ENCODE measurements around the gene DTX4. TPM values are rescaled to one million over a fixed set of nuclear protein-coding genes. Genes with fewer than 3 reads are reported as not detected.
A peak's percentile ranks its signal among the peaks of the same experiment; 100 is the strongest.

Gene DTX4
- total RNA-seq, 2 experiments from 2014 or later = 0.30 to 0.48 TPM

- CTCF ChIA-PET = interaction anchor here (0.6 to 7.1 kb wide), 13 partner anchors 9 to 491 kb away, joined by 3 to 105 read pairs (median 5); partner anchors contain the start of gene DTX4
- Mint-ChIP-seq H3K27ac (no peak overlapping the region), H3K27me3 (peaks cover 1% of the 10 kb centered on the region), H3K36me3 (ENCODE audit: low read depth) (no peaks in the 10 kb centered on the region), H3K4me1 (no peaks in the 10 kb centered on the region), H3K9me3 (no peaks in the 10 kb centered on the region), H3K4me3 (no peak overlapping the region)
- no peak for DNase-seq
- POLR2A ChIA-PET = no interaction called here
Measured at GRCh38 chr11:59185386-59185945, 13.5 kb downstream of the DTX4 start.

DNA sequence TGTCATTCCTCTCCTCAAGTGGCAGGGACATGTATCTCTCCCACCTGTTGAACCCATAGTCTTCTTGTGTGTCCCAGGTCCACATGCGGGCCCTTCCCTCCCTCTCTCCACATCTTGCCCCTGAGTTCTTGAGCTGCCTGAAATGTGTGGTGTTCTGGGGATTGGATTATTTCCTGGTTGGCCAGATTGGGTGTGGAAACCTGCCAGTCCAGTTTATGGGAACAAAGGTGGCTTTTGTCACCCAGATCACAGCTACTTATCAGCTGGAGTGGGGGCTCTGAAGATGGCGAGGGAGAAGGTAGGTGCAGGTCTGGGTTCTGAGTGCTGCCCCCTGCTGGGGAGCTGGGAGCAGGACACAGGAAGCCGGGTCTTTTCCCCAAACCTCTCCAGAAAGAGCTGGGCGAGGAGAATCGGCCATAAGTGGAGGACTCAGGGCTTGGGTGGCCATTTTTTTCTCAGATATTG, 14.2 kb downstream of the DTX4 start:
- peak; percentile 55 for DNase-seq
- no peaks in the 10 kb centered on the region for H3K36me3 Mint-ChIP-seq (ENCODE audit: low read depth)
- no peaks in the 10 kb centered on the region for H3K4me1 Mint-ChIP-seq
- no peak overlapping the region for H3K27ac Mint-ChIP-seq
- no peak overlapping the region for H3K4me3 Mint-ChIP-seq
- POLR2A ChIA-PET = no interaction called here
- CTCF ChIA-PET = interaction anchor here (0.7 to 7.1 kb wide), 17 partner anchors 10 to 250 kb away, joined by 3 to 105 read pairs (median 5); partner anchors contain the start of genes DTX4, FAM111A and OR5A1
- H3K9me3 Mint-ChIP-seq = no peaks in the 10 kb centered on the region
- peaks cover 1% of the 10 kb centered on the region for H3K27me3 Mint-ChIP-seq

- no peak overlapping the region for H3K4me3 Mint-ChIP-seq
- ChIA-PET POLR2A (no interaction called here), CTCF (interaction anchor here (0.8 to 7.1 kb wide), 6 partner anchors 9 to 249 kb away, joined by 3 to 105 read pairs (median 14); partner anchors contain the start of genes DTX4 and OR5A1)
- no peaks in the 10 kb centered on the region for H3K36me3 Mint-ChIP-seq (ENCODE audit: low read depth)
- H3K27ac Mint-ChIP-seq = no peak overlapping the region
- peaks cover 1% of the 10 kb centered on the region for H3K27me3 Mint-ChIP-seq
- no peaks in the 10 kb centered on the region for H3K9me3 Mint-ChIP-seq
- H3K4me1 Mint-ChIP-seq = no peaks in the 10 kb centered on the region
- no peak for DNase-seq
Measured at GRCh38 chr11:59187035-59187434, 15.1 kb downstream of the DTX4 start.

- Mint-ChIP-seq H3K27ac (no peak overlapping the region), H3K4me3 (no peak overlapping the region), H3K4me1 (no peaks in the 10 kb centered on the region), H3K9me3 (no peaks in the 10 kb centered on the region), H3K27me3 (peaks cover 1% of the 10 kb centered on the region), H3K36me3 (ENCODE audit: low read depth) (no peaks in the 10 kb centered on the region)
- DNase-seq = no peak
- POLR2A ChIA-PET = no interaction called here
- CTCF ChIA-PET = interaction anchor here (2.3 to 7.1 kb wide), 4 partner anchors 11 to 22 kb away, joined by 12 to 105 read pairs (median 22); partner anchors contain the start of gene DTX4
Measured at GRCh38 chr11:59187587-59187986, 15.7 kb downstream of the DTX4 start.

GRCh38 chr11:59188954-59189353, 17.0 kb downstream of the DTX4 start:
- no peaks in the 10 kb centered on the region for H3K9me3 Mint-ChIP-seq
- ChIA-PET CTCF (interaction anchor here (7.1 kb wide), 1 partner anchor 17 kb away, joined by 105 read pairs; the partner anchor contains the start of gene DTX4), POLR2A (no interaction called here)
- H3K4me1 Mint-ChIP-seq = no peaks in the 10 kb centered on the region
- H3K27ac Mint-ChIP-seq = no peak overlapping the region
- DNase-seq = no peak
- H3K27me3 Mint-ChIP-seq = peaks cover 1% of the 10 kb centered on the region
- H3K4me3 Mint-ChIP-seq = no peak overlapping the region
- no peaks in the 10 kb centered on the region for H3K36me3 Mint-ChIP-seq (ENCODE audit: low read depth)

DNA sequence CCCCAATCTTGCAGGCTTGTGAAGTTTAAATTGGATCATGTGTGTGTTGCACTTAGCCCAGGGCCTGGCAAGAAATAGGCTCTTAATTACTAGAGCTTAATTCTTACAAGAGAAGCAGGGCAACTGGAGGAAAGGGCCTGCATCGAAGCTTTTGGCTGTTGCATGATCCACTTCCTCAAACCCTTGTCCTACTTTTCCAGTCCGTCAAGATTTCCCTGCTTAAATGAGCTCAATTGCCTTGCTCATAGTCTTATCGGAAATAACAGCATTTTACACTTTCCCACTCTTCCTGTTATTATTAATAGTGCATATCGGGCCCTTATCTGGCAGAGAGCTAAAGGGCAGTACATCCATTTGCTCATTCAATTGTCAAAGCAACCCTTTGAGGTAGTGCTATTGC, 18.1 kb downstream of the DTX4 start:
- Mint-ChIP-seq H3K4me3 (no peak overlapping the region), H3K36me3 (ENCODE audit: low read depth) (no peaks in the 10 kb centered on the region), H3K27me3 (peaks cover 4% of the 10 kb centered on the region), H3K27ac (no peak overlapping the region), H3K4me1 (no peaks in the 10 kb centered on the region), H3K9me3 (no peaks in the 10 kb centered on the region)
- ChIA-PET POLR2A (interaction anchor here (0.6 kb wide), 1 partner anchor 31 kb away, joined by 3 read pairs; no protein-coding TSS in a partner anchor), CTCF (interaction anchor here (1.3 to 1.4 kb wide), 2 partner anchors 18 to 32 kb away, joined by 4 to 5 read pairs; partner anchors contain the start of gene DTX4)
- DNase-seq = no peak

DNA sequence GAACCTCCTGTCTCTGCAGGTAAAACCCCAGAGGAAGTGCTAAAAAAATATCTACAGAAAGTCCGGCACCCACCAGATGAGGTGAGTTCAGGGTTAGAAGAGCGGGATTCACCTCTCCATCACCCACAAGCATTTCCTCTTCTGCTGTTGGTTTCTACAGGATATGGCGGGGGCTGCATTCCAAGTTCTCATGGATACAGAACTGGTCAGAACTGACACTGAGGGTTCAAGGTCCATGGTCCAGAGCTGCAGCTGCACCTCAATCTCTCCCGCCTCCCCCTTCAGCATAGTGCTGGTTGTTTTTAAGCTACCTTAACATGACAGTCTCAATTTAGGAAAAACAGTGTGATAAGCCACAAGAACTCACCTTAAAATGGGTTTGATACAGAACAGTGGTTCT, 19.2 kb downstream of the DTX4 start:
- no peak for DNase-seq
- no peaks in the 10 kb centered on the region for H3K9me3 Mint-ChIP-seq
- no peaks in the 10 kb centered on the region for H3K36me3 Mint-ChIP-seq (ENCODE audit: low read depth)
- H3K27me3 Mint-ChIP-seq = peaks cover 3% of the 10 kb centered on the region
- no peak overlapping the region for H3K27ac Mint-ChIP-seq
- H3K4me1 Mint-ChIP-seq = no peaks in the 10 kb centered on the region
- H3K4me3 Mint-ChIP-seq = no peak overlapping the region
- ChIA-PET CTCF (interaction anchor here (0.5 kb wide), 1 partner anchor 27 kb away, joined by 3 read pairs; no protein-coding TSS in a partner anchor), POLR2A (no interaction called here)

- Mint-ChIP-seq H3K4me1 (no peaks in the 10 kb centered on the region), H3K27me3 (peaks cover 3% of the 10 kb centered on the region), H3K36me3 (ENCODE audit: low read depth) (no peaks in the 10 kb centered on the region), H3K4me3 (no peak overlapping the region), H3K9me3 (no peaks in the 10 kb centered on the region), H3K27ac (no peak overlapping the region)
- ChIA-PET POLR2A (no interaction called here), CTCF (interaction anchor here (1.3 kb wide), 1 partner anchor 20 kb away, joined by 5 read pairs; the partner anchor contains the start of gene DTX4)
- no peak for DNase-seq
Measured at GRCh38 chr11:59191890-59192289, 20.0 kb downstream of the DTX4 start.

- no peak for DNase-seq
- Mint-ChIP-seq H3K4me3 (no peak overlapping the region), H3K4me1 (no peaks in the 10 kb centered on the region), H3K9me3 (no peaks in the 10 kb centered on the region), H3K27ac (no peak overlapping the region), H3K27me3 (peaks cover 3% of the 10 kb centered on the region), H3K36me3 (ENCODE audit: low read depth) (no peaks in the 10 kb centered on the region)
- CTCF ChIA-PET = interaction anchor here (1.3 kb wide), 1 partner anchor 21 kb away, joined by 5 read pairs; the partner anchor contains the start of gene DTX4
- POLR2A ChIA-PET = no interaction called here
Measured at GRCh38 chr11:59192446-59193020, 20.6 kb downstream of the DTX4 start.

DNA sequence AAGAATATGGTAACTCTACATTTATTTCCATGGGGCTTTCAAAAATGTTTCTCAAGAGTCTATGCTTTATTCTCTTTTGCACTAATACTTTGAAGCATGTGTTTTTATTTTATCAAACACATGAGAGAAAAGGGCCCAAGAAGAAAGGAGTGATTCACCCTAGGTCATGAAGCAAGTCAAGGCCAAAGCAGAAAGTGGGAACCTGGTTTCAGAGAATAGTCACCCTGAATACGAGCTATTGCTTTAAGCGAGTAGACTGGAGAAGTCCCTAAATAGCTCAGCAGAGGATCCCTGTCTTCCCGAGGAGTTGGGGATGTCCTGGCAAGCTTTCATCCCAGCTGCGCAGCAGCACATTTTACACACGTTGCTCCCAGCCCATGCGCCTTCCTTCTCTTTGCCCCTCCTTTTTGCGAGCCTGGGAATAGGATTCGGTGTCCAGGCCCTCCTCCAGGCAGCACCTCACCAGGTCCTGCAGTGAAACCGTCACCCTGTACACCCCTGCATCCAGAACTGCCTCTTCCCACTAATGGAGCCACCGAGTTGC, 21.7 kb downstream of the DTX4 start:
- Mint-ChIP-seq H3K27ac (no peak overlapping the region), H3K4me1 (no peaks in the 10 kb centered on the region), H3K4me3 (no peak overlapping the region), H3K27me3 (peaks cover 3% of the 10 kb centered on the region), H3K36me3 (ENCODE audit: low read depth) (no peaks in the 10 kb centered on the region), H3K9me3 (no peaks in the 10 kb centered on the region)
- DNase-seq = no peak
- ChIA-PET CTCF (interaction anchor here (0.9 to 1.8 kb wide), 3 partner anchors 10 to 140 kb away, joined by 3 to 5 read pairs (median 3); partner anchors contain the start of gene DTX4), POLR2A (no interaction called here)

- no peak overlapping the region for H3K4me3 Mint-ChIP-seq
- no peaks in the 10 kb centered on the region for H3K9me3 Mint-ChIP-seq
- H3K27me3 Mint-ChIP-seq = peaks cover 3% of the 10 kb centered on the region
- ChIA-PET CTCF (interaction anchor here (1.6 kb wide), 1 partner anchor 9 kb away, joined by 5 read pairs; no protein-coding TSS in a partner anchor), POLR2A (no interaction called here)
- peaks cover 4% of the 10 kb centered on the region for H3K4me1 Mint-ChIP-seq
- DNase-seq = no peak
- no peak overlapping the region for H3K27ac Mint-ChIP-seq
- no peaks in the 10 kb centered on the region for H3K36me3 Mint-ChIP-seq (ENCODE audit: low read depth)
Measured at GRCh38 chr11:59195586-59195985, 23.7 kb downstream of the DTX4 start.

- Mint-ChIP-seq H3K27me3 (peaks cover 3% of the 10 kb centered on the region), H3K4me3 (no peak overlapping the region), H3K9me3 (no peaks in the 10 kb centered on the region), H3K36me3 (ENCODE audit: low read depth) (no peaks in the 10 kb centered on the region), H3K27ac (no peak overlapping the region), H3K4me1 (peaks cover 4% of the 10 kb centered on the region)
- no peak for DNase-seq
- ChIA-PET POLR2A (no interaction called here), CTCF (interaction anchor here (1.6 kb wide), 1 partner anchor 11 kb away, joined by 5 read pairs; no protein-coding TSS in a partner anchor)
Measured at GRCh38 chr11:59196777-59197176, 24.8 kb downstream of the DTX4 start.

GRCh38 chr11:59197991-59198390, 26.1 kb downstream of the DTX4 start:
- no peak for DNase-seq
- peaks cover 4% of the 10 kb centered on the region for H3K4me1 Mint-ChIP-seq
- ChIA-PET POLR2A (no interaction called here), CTCF (interaction anchor here (1.2 to 1.6 kb wide), 2 partner anchors 9 to 12 kb away, joined by 4 to 5 read pairs; no protein-coding TSS in a partner anchor)
- peaks cover 3% of the 10 kb centered on the region for H3K27me3 Mint-ChIP-seq
- no peak overlapping the region for H3K4me3 Mint-ChIP-seq
- no peaks in the 10 kb centered on the region for H3K36me3 Mint-ChIP-seq (ENCODE audit: low read depth)
- no peaks in the 10 kb centered on the region for H3K9me3 Mint-ChIP-seq
- no peak overlapping the region for H3K27ac Mint-ChIP-seq
